Activated naive CD4-positive, alpha-beta T cell treated with Interleukin-2 at 50 U/mL for 16 hours (primary cell): ENCODE results near the gene RGS12.
"Not testable (repeated sequence)": the region's sequence is repeated elsewhere in the genome, so short reads cannot be mapped to it uniquely, and the experiment has no call there.

Experiments used
- DNase-seq: peaks from one replicate; pipeline ENCODE4 v3.0.0-alpha.2; 2020

RGS12 gene

DNA sequence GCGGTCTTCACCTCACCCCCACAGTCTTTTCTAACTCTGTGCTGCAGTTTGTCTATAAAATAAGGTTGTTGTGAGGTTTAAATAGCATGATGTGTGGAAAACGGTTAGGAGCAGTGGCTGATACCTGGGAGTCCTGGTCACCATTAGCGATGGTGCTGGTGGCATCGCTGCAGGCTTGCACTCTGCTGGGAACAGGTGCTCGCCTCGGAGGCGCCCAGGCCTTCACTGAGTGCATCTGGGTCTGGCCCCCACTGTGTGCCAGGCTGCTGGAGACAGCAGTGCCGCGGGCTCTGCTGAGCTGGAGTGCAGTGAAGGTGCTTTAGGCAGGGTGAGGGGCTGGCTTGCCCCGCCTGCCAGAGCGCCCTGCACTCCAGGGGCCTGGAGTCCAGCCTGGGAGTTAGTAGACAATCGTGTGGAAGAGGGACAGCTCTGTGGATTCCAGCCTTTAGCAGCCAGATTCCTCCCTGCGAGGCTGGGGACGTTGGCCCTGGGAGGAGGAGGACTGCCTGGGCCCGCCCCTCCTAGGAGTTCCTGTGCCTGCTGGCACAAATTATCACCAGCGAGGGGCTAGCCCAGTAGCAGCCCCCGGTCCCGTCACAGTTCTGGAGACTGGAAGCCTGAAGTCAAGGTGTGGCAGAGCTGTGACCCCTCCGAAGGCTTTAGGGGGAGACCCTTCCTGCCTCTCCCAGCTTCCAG is 7.3 kb downstream of the RGS12 start:
- DNase-seq = no peak

DNA sequence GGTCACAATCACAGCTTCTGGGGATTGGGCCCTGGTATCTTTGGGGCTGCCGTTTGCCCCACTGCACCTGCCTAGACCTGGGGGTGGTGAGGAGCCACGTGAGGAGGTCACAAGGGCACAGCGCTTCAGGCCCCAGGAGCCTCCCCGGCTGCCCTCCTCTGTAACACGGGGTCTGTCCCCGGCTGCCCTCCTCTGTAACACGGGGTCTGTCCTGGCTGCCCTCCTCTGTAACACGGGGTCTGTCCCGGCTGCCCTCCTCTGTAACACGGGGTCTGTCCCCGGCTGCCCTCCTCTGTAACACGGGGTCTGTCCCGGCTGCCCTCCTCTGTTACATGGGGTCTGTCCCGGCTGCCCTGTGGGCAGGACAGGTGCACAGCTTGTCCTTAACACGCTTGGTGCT is 8.1 kb downstream of the RGS12 start:
- not testable (repeated sequence) for DNase-seq

DNA sequence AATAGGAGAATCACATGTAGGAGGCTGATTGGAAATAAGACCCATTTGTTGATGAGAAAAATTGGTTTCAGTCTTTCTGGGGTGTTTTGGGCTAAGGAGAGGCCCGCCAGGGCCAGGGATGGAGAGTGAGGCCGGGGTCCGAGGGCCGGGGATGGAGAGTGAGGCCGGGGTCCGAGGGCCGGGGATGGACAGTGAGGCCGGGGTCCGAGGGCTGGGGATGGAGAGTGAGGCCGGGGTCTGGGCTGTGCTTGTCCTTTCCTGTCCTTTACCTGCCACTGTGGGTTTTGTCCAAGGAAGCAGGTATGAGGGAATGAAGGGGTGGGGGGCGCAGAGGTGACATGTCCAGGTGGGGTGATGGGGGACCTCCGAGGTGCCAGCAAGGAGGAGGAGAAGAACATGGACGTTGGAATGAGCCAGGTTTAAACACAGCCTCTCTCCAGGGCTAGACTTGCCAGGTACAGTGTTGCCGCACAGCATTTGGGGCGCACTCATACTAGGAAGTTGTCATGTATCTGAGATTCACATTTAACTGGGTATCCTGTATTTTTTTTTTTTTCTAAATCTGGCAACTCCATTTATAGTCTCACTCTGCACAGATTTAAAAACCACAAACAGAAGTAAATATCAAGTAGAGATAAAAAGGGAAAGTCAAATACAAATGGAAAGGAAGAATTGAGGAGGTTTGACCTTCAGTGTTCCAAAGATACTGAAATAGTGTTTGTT is 8.8 kb downstream of the RGS12 start:
- no peak for DNase-seq

DNA sequence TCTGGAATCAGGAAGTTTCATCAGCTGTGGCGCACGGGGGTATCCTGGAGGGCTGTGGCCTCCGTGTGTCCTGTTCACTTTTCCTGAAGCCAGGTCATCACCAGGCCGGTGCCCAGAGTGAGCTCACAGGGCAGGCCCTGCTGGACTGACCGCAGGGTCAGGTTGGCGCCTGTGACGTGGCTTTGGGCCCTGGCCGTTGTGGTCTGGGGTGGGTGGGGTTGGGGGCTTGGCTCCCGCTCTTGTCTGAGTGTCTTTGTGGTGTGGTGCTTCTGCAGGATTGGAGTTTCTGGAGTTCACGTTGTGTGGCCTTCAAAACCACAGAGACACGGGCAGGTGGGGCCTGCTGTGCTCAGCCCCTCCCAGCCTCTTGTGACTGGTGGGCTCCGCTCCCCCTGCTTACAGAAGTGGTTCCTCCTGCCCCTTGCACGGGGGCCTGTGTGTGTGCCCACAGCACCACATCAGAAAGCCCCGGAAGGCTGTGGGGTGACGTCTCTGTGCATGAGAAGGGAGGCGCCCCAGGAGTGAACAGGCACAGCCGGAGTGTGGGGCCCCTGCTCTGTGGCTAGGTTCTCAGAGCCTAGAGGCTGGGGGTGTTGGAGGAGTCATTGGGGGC is 9.5 kb downstream of the RGS12 start:
- DNase-seq = peak; percentile 72

DNA sequence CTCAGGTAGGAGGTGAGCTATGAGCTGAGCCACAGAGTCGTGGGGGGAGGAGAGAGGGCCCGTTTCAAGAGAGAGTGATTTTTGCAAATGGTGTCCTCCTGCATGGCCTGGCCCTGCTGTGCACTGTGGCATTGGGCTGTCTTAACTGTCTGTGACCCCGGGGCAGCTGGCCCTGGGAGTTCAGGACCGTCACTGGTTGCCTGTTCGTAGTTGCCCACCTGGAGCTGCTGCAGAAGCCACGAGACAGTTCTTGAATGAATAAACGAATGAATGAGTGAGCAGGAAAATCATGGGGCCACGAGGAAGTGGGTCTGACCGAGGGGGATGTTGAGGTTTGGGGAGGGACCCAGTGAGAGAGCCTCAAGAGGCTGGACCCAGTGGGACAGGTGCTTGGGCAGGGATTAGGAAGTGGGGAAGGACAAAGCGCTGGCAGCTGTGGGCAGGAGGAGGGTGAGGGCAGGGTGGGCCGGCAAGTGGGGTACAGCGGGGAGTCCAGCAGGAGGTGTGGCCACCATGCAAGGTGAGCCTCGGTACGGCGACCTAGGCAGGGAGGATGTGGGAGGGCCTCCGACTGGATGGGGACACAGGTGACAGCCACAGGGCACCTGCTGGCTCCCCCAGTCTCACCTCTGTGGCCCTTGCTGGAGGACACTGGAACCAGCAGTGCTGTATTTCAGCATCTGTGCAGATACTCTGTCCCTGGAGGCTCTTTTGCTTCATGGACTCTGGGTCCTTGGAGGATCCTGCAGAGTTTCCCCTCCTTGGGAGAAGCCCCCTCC is 10.2 kb downstream of the RGS12 start:
- no peak for DNase-seq

DNA sequence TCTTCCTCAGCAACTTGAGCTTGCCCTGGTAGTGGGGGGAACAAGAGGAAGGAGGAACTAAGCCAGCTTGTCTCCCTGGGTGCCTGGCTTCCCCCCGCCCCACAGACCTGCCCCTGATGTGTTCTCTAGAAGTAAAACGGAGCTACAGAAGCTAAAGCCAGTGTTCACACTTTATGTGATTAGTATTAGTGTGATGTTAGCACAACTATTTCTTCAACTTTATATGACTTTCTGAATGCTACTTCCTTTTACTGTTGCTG is 10.7 kb downstream of the RGS12 start:
- DNase-seq = no peak

DNA sequence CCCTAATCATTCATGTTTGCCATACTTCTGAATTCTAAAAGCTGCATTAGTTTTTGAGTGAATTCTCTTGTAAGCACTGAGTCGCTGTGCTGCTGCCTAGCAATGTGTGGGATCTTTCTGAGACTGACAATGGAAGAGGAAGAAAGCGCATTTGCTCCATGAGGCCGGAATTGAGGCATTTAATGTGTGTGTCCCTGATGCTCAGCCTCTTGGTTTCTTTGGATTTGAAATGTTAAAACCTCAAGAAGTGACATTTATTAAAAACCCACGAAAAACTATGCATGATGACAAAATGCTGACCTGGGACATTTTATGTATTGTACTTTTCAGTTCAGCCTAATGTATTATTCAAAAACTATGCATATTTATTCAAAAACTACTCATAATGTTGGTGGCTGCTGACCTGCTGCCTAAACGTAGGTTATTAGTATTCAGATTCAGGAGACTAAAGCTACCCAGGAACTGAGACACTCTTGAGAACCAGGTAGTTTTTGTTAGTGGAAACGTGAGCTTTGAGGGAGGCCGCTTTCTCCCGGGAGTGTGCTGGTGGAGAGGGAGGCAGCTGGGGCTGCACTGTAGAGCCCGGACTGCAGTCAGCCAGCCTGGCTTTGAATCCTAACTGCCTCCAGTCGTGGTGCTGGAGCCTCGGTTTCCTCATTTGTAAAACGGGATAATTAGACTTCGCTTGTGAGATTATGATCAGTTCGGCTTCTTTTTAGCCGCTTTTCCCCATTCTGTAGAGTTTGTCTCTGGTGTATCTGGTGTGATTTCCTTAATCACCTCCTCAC is 11.3 kb downstream of the RGS12 start:
- DNase-seq = no peak

DNA sequence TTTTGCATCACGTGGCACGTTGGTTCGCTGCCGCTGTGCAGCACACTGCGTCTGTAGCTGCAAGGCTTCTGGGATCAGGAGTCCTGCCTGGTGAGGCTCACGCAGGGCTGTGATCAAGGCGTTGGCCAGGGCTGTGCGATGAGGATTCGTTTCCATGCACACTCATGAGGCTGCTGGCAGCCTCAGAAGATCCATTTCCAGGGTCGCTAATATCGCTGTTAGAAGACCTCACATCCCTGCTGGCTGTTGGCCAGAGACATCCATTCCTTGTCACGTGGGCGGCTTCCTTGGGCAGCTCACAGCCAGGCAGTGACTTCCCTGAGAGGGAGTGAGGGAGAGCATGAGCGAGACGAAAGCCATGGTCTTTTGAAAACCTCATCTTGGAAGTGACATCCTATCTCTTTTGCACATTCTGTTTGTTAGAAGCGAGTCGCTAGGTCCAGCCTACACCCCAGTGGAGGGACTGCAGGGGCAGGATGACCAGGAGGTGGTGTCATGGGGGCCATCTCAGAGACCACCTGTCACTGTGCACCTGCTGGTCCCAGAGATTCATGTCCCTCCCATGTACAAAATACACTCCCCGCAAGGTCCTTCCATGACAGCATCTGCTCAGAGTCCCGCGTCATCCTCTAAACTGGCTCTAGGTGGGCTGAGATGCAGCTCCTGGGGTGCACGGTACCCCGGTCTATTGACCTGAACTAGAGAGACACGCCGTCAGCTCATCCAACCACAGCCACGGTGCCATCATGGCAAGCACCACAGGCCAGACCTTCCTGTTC is 12.2 kb downstream of the RGS12 start:
- no peak for DNase-seq

DNA sequence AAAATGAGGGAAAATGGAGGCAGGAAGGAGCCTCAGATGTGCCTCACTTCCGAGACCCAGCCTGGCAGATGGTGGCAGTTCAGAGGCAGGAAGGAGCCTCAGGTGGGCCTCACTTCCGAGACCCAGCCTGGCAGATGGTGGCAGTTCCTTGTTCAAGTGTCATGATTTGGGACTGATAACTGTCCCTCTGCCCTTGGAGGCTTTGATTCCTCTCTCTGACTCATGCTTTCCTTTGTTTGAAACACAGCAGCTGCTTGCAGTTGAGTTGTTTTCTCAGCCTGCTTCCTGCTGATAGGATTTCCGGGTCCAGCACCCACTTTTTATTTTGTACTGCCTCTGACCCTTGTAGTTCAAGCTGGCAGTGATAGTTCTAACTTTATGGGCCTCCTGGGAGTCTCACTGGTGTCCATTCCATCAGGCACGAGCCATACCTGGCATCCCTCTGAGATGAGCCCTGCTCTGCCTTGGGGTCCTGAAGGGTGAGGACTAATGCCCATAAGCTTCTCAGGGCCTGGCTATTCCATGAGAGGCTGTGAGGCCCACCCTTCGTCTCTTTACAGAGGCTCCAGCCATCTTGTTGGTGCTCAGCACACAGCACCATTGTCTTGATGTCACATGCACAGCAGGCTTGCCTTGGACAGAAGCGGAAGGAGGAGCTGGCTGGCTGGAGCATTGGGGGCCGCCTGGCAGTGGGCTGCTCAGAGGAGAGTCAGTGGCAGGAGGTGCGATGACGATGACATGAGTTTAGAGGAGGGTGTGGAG is 13.0 kb downstream of the RGS12 start:
- no peak for DNase-seq

DNA sequence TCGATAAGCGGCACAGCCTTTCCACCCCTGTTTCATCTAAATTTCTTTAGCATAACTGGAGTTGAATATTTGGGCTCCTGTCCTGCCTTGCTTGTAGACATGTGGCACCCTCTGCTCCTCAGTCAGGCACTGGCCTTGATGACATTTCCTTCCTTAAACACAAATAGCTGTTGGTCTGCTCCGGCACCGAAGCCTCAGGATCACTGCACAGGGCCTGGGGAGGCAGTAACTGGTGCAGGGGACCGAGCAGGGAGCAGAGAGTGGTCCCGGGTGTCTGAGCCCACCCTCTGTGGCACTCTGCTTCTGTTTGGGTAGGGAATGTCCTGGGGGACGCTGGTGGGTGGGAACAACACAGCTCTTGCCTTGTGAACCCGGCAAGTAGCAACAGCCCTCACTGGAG is 13.6 kb downstream of the RGS12 start:
- DNase-seq = no peak

DNA sequence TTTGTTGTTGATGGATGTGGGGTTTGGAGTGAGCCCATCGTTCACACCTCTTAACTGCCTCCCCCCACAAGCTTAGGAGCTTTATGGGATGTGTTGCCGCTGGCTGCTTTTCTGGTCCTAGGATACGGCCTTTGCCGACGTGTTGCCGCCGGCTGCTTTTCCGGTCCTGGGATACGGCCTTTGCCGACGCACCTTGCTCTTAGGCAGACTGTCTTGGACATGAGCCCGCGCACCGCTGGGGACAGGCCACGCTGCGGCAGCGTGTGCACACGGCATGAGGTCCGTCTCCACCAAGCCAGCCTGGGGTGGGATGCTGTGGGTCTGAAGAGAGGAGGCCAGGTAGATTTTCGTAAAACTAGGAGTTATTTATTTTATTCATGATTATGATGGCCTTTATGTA is 14.2 kb downstream of the RGS12 start:
- DNase-seq = no peak

DNA sequence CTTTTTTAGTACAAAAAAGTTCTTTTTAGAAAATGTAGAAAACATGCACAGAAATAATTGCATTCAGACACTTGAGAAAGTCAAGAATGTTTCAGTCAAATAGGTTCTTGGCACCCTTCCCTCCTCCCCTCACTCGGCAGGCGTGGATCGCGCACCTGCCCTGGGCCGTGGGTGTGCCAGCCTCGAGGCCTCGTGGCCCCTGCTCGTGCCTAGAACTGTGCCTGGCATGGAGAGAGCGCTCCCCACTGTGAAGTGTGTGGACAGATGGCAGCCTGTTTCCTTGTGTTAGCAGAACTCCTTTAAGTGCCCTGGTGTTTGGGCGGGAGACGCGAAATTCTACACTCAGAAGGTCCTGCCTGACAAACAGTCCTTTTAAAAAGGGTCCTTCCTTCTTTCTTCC is 14.7 kb downstream of the RGS12 start:
- no peak for DNase-seq

DNA sequence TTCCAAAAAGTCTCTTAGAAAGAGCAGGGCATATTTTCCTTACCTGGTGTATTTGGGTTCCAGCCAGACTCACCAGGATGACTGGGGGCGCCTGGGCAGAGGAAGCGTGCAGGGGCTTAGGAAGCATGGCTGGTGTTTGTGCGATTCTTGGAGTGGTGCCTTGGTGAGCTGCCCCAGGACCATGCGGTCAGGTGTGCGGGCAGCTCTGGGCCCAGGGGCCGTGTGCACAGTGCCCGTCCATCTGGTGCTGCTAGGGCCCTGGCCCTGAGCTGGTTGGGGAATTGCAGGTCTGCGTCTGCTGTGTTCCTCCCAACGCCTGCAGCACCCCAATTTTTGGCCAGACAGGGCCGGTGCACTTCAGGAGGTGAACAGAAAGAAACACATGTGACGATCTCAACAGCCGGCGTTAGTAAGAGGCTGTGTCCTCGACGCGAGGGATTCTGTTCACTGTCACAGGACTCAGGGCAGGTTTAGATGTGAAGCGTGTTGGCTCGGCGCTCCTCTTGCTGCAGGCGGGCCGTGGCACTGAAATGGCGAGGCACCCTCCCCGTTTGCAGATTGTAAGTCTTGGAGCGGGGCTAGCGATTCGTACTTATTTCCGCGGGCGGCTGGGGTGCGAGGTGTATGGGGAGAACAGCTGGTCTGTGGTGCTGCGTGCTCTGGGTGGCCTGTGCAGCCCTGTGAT is 15.2 kb downstream of the RGS12 start:
- no peak for DNase-seq

DNA sequence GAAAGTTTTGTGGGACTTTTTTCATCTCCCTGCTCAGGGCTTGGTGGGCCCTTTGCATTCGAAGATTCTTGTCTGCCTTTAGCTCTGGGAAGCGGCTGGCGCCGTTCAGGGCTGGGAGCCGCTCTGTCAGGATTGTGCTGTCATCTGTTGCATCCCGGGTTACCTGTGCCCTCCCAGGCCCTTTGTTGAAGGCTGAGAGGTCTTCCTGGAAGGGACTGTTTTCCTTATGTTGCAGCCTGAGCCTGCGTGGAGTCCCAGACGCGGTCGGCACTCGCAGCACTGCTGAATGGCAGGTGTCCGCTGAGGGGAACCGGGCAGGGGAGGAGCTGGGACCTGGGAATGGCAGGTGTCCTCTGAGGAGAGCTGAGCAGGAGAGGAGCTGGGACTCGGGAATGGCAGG is 15.9 kb downstream of the RGS12 start:
- DNase-seq = no peak

DNA sequence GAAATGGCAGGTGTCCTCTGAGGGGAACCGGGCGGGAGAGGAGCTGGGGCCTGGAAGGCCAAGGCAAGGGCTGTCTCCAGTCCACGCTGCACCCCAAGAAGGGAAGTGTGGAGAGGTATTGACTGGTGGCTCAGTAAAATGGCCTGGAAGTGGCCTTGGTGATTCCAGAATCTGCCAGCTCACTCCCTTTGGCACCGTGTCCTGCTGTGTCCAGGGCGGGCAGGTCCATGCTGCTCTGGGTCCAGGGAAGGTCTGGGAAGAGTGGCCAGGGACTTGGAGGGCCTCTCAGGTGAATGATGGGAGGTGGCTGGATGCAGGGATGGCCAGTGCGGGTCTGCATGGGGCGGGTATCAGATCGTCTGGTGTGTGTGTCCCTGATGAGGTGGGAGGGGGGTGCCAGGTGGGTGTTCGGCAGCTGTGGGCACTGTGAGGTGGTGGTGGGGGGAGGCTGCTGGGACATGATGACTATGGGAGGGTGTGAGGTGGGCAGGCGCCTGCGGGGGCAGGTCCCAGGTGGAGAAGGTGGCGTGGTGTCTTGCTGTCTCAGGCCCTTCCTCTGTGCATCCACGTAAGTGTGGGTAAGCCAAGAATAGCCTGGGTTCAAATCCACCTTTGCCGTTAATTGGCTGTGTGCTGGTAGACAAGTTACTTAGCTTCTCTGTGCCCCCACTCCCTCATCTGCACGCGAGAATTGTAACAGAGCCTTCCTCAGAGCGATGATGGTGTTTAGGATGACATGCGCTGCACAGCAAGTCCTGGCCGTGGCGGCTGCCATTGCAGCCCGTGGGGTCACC is 17.7 kb downstream of the RGS12 start:
- no peak for DNase-seq

DNA sequence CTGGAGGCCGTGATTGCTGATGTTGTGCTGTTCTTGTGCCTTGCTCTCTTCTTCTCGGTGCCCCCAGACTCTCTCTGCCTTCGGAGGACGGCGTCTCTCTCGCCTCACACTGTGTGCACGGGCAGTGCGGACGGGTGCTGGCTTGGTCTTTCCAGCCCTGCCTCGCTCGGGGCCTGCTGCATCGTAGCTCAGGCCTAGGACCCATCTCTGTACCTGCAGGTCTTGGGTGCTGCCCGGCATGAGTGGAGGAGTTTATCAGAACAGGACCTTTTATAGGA is 18.2 kb downstream of the RGS12 start:
- DNase-seq = no peak

DNA sequence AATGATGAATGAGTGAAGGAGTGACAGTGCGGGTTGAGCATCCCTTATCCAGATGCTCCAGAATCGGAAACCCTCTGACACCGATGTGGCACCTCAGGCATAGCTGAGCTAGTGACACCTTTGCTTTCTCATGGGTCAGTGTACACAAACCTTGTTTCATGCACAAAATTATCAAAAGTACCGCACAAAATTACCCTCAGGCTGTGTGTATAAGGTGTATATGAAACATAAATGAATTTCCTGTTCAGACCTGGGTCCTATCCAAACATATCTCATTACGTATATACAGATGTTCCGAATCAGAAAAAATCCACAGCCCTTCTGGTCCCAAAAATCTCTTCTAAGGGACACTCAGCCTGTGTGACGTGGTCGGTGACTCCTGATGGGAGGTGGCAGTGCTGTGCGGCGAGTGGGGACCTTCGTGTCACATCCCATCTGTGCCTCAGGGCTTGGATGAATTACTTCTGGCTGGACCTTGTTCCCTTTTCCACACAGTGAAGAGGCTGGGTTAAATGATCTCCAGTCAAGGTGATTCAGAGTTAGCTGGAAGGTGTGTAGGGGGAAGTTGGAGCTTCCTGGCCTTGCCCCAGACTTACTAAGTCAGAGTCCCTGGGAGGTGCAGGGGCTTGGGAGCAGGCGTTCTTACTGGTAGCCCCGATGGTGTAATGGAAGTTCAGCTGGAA is 18.8 kb downstream of the RGS12 start:
- no peak for DNase-seq

DNA sequence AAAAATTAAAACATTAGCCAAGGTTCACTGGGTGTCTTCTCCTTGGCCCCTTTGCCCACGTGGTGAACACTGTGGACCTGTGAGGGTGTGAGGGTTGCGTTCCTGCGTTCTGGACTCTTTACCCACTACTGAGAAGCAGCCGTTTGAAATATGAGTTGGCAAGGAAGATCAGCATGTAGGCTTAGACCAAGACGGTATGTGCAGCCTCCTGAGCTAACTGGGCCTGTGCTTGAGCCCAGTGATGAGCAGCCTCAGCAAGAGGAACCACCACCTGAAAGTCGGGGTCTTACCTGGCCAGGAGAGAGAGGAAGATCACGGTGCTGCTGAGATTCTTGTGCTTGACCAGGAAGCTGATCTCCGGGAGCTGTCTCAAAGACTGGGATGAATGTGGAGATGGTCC is 19.5 kb downstream of the RGS12 start:
- no peak for DNase-seq

DNA sequence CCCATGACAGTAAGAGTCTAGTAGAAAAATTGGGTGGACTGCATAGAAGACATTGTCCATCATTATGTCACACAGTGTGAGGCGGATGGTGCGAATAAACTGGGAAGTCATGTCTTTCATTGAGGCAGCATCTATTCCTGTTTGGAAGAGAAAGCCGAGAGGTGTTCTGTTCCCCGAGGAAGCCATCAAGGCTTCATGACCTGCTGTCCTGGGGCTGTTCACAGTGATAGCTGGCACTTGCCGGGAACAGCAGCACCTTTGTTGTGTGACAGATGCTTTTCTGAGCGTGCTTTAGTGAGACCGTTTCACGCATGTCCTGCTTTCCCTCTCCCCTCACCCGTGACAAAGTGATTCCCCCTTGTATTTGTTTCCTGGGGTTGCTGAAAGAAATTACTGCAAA is 20.3 kb downstream of the RGS12 start:
- no peak for DNase-seq
